H1 (cell line): Measurements from ENCODE around the gene TTC13.

Experiments used
- EZH2 ChIP-seq: fragments of 200-600 bp; sonication (generic); IDR thresholded peaks from 2 replicates; pipeline ENCODE4 v1.7.1; 2012; ENCODE audit warnings: low read depth, mild to moderate bottlenecking, moderate library complexity, low read length, inconsistent platforms; ENCODE audit not compliant: severe bottlenecking
- TF ChIP-seq, protein P1 (sequence below): IDR thresholded peaks from 2 replicates; pipeline ENCODE4 v1.6.1; 2011; ENCODE audit warnings: low read length, improper control_type of control experiment

DNA sequence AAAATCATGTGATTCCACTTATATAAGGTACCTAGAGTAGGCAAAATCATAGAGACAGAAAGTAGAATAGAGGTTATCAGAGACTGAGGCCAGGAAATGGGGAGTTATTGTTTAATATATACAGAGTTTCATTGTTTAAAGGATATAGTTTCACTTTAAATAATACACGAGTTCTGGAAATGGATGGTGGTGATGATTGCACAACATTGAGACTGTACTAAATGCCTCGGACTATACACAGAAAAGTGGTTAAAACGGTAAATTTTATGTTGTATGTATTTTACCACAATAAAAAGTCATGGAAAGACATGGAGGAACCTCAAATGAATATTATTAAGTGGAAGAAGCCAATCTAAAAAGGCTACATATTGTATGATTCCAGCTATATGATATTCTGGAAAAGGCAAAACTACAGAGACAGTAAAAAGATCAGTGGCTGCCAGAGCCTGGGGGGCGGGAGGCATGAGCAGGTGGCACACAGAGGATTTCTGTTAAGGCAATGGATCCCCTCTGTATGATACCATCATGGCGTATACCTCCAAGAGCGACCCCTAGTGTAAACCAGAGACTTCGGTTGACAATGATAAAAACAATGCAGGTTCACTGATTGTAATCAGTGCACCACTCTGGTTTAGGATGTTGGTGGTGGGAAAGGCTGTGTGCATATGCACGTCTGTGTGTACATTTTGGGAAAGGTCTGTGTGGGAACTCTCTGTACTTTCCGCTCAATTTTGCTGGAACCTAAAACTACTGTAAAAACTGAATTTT, 117.9 kb downstream of the TTC13 start:
- TF ChIP-seq EZH2 = no peak
- TF ChIP-seq, protein P1, sequence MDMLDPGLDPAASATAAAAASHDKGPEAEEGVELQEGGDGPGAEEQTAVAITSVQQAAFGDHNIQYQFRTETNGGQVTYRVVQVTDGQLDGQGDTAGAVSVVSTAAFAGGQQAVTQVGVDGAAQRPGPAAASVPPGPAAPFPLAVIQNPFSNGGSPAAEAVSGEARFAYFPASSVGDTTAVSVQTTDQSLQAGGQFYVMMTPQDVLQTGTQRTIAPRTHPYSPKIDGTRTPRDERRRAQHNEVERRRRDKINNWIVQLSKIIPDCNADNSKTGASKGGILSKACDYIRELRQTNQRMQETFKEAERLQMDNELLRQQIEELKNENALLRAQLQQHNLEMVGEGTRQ = no peak
